Measurements from ENCODE around the gene PIRT.

The PIRT gene

GRCh38 chr17:10773391-10773790 is 64.5 kb downstream of the PIRT start:
- Histone ChIP-seq H3K9me3 (ENCODE audit: control insufficient read depth, insufficient read depth, low read length) (no peaks in the 10 kb centered on the region), H3K36me3 (ENCODE audit: control insufficient read depth, insufficient read depth, low read length) (no peaks in the 10 kb centered on the region), H3K27me3 (ENCODE audit: control insufficient read depth, insufficient read depth, low read length) (no peaks in the 10 kb centered on the region), H3K4me1 (ENCODE audit: control insufficient read depth, insufficient read depth, low read length) (no peaks in the 10 kb centered on the region), H3K4me3 (ENCODE audit: low read length) (no peak overlapping the region), H3K27ac (ENCODE audit: low read length) (no peak overlapping the region)
- DNase-seq (ENCODE audit: low read depth, low spot score), result no peak
- WGBS (ENCODE audit: insufficient coverage, insufficient read length), result no CpG with 5 or more reads among the region's 2 CpGs
